Sigmoid colon (tissue), 4 donors: ENCODE results near the gene EEFSEC.

ENCODE experiments used
- EP300 ChIP-seq, 4 donors: sonication (generic); formaldehyde crosslinking; IDR thresholded peaks; one replicate each; pipeline ENCODE4 v1.6.1; 2017; ENCODE audit warnings: antibody characterized with exemption in 4 of 4
- POLR2AphosphoS5 ChIP-seq, 4 donors: sonication (generic); formaldehyde crosslinking; IDR thresholded peaks; one replicate each; pipeline ENCODE4 v1.6.1; 2017; ENCODE audit warnings: antibody characterized with exemption in 4 of 4
- TF ChIP-seq, protein P1 (sequence below), 4 experiments: fragments of 450-650 bp in 3 of 4; fragments of 200-600 bp in 1 of 4; IDR thresholded peaks; one replicate each; pipeline ENCODE4 v1.5.1; 2016 to 2019; ENCODE audit warnings: antibody characterized with exemption in 4 of 4, mild to moderate bottlenecking in 3 of 4, moderate library complexity in 2 of 4

DNA sequence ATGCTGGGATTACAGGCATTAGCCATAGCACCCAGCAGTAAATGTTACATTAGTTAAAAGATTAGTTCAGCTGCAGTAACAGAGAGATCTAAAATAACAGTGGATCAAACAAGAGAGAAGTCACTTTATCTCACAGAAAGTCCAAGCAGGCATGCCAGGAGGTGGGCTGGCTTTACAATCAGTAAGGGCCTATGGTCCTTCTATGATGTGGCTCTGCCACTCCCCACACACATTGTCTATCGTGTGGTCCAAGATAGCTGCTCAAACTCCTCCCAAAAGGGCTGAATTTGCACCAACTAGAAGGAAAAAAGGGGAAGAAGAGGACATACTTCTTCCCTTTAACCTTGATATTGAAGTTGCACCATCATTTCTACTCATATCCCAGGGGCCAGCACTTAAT is 25.0 kb upstream of the EEFSEC start:
- TF ChIP-seq, protein P1, sequence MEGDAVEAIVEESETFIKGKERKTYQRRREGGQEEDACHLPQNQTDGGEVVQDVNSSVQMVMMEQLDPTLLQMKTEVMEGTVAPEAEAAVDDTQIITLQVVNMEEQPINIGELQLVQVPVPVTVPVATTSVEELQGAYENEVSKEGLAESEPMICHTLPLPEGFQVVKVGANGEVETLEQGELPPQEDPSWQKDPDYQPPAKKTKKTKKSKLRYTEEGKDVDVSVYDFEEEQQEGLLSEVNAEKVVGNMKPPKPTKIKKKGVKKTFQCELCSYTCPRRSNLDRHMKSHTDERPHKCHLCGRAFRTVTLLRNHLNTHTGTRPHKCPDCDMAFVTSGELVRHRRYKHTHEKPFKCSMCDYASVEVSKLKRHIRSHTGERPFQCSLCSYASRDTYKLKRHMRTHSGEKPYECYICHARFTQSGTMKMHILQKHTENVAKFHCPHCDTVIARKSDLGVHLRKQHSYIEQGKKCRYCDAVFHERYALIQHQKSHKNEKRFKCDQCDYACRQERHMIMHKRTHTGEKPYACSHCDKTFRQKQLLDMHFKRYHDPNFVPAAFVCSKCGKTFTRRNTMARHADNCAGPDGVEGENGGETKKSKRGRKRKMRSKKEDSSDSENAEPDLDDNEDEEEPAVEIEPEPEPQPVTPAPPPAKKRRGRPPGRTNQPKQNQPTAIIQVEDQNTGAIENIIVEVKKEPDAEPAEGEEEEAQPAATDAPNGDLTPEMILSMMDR (IDR thresholded peaks at IDR 0.05) = no peak
- TF ChIP-seq POLR2AphosphoS5 (IDR thresholded peaks at IDR 0.05) (no peak), EP300 (IDR thresholded peaks at IDR 0.05) (no peak)
